ENCODE data around the gene ATAD2B.

ATAD2B gene

GRCh38 chr2:23912054-23912453 is 14.9 kb downstream of the ATAD2B start:
- DNase-seq (ENCODE audit: low read depth): no peak

GRCh38 chr2:23905155-23905554 is 21.8 kb downstream of the ATAD2B start:
- no peak for DNase-seq (ENCODE audit: low read depth)

GRCh38 chr2:23904692-23905091 is 22.2 kb downstream of the ATAD2B start:
- no peak for DNase-seq (ENCODE audit: low read depth)

GRCh38 chr2:23904215-23904614 is 22.7 kb downstream of the ATAD2B start:
- DNase-seq (ENCODE audit: low read depth): no peak

- no peak for DNase-seq (ENCODE audit: low read depth)
Observed at GRCh38 chr2:23903034-23903433, 23.9 kb downstream of the ATAD2B start.

GRCh38 chr2:23901966-23902846 is 24.7 kb downstream of the ATAD2B start:
- no peak for DNase-seq (ENCODE audit: low read depth)

- DNase-seq (ENCODE audit: low read depth): no peak
Observed at GRCh38 chr2:23900541-23901322, 26.2 kb downstream of the ATAD2B start.

GRCh38 chr2:23900133-23900532 is 26.8 kb downstream of the ATAD2B start:
- DNase-seq (ENCODE audit: low read depth): no peak

GRCh38 chr2:23871206-23871605 is 55.7 kb downstream of the ATAD2B start:
- DNase-seq (ENCODE audit: low read depth): no peak

- DNase-seq (ENCODE audit: low read depth): no peak
Observed at GRCh38 chr2:23867449-23867848, 59.5 kb downstream of the ATAD2B start.

- DNase-seq (ENCODE audit: low read depth): no peak
Observed at GRCh38 chr2:23862716-23863426, 64.1 kb downstream of the ATAD2B start.

- DNase-seq (ENCODE audit: low read depth): no peak
Observed at GRCh38 chr2:23861952-23862351, 65.0 kb downstream of the ATAD2B start.

- no peak for DNase-seq (ENCODE audit: low read depth)
Observed at GRCh38 chr2:23859983-23860382, 66.9 kb downstream of the ATAD2B start.

- DNase-seq (ENCODE audit: low read depth): no peak
Observed at GRCh38 chr2:23859234-23859633, 67.7 kb downstream of the ATAD2B start.

- no peak for DNase-seq (ENCODE audit: low read depth)
Observed at GRCh38 chr2:23850564-23851256, 76.2 kb downstream of the ATAD2B start.

GRCh38 chr2:23844905-23845304 is 82.0 kb downstream of the ATAD2B start:
- DNase-seq (ENCODE audit: low read depth): no peak

- no peak for DNase-seq (ENCODE audit: low read depth)
Observed at GRCh38 chr2:23843051-23843976, 83.6 kb downstream of the ATAD2B start.

GRCh38 chr2:23839919-23840578 is 86.9 kb downstream of the ATAD2B start:
- DNase-seq (ENCODE audit: low read depth): no peak

GRCh38 chr2:23838996-23839395 is 87.9 kb downstream of the ATAD2B start:
- no peak for DNase-seq (ENCODE audit: low read depth)

- no peak for DNase-seq (ENCODE audit: low read depth)
Observed at GRCh38 chr2:23838581-23838980, 88.3 kb downstream of the ATAD2B start.

Data from activated gamma-delta T cell treated with anti-CD3 and anti-CD28 coated beads, Interleukin-2, amount 50 U/mL, for 16 hours (primary cell).